Transverse colon (tissue), 4 donors: ENCODE measurements around the gene ENDOV. TPM values are rescaled to one million over a fixed set of nuclear protein-coding genes. Genes with fewer than 3 reads are reported as not detected.

Experiments
- DNase-seq: peaks from one replicate; pipeline ENCODE4 v3.0.0-alpha.2; 2019
- H3K27ac ChIP-seq, 4 donors: fragments of 200-600 bp; sonication (generic); 2 replicates each; pipeline ENCODE4 v1.5.1; 2016 to 2018; ENCODE audit warnings: inconsistent platforms in 4 of 4
- H3K27me3 ChIP-seq: fragments of 200-600 bp; sonication (generic); 2 replicates; pipeline ENCODE4 v1.5.1; 2017; ENCODE audit warnings: inconsistent platforms
- H3K36me3 ChIP-seq, 4 donors: fragments of 200-600 bp; sonication (generic); 2 replicates each; pipeline ENCODE4 v1.5.1; 2017 to 2019; ENCODE audit warnings: inconsistent platforms in 4 of 4
- H3K4me1 ChIP-seq, 4 donors: fragments of 200-600 bp; sonication (generic); 2 replicates each; pipeline ENCODE4 v1.5.1; 2017 to 2020; ENCODE audit warnings: inconsistent platforms in 4 of 4
- H3K4me3 ChIP-seq, 4 donors: fragments of 200-600 bp; sonication (generic); 1 replicate in 1 of 4; 2 replicates in 3 of 4; pipeline versions ENCODE4 v1.5.1 to v1.6.1; 2017 to 2019; ENCODE audit warnings: inconsistent platforms in 4 of 4
- H3K9me3 ChIP-seq, 2 donors: fragments of 200-600 bp; sonication (generic); 2 replicates each; pipeline ENCODE4 v1.5.1; 2017 to 2019; ENCODE audit warnings: inconsistent platforms in 2 of 2
- CTCF ChIP-seq, 5 experiments: fragments of 200-600 bp in 3 of 5; fragments of 450-650 bp in 2 of 5; sonication (generic) in 3 of 5; IDR thresholded peaks; 1 replicate in 2 of 5; 2 replicates in 3 of 5; pipeline ENCODE4 v1.5.1; 2016 to 2017; ENCODE audit warnings: antibody characterized with exemption in 5 of 5, inconsistent platforms in 3 of 5, mild to moderate bottlenecking in 2 of 5, moderate library complexity in 1 of 5
- EP300 ChIP-seq: sonication (generic); formaldehyde crosslinking; IDR thresholded peaks from one replicate; pipeline ENCODE4 v1.6.1; 2017; ENCODE audit warnings: antibody characterized with exemption, low read depth
- POLR2A ChIP-seq: fragments of 450-650 bp; IDR thresholded peaks from one replicate; pipeline ENCODE4 v1.6.1; 2016; ENCODE audit warnings: antibody characterized with exemption, mild to moderate bottlenecking, moderate library complexity
- POLR2AphosphoS5 ChIP-seq, 3 donors: sonication (generic); formaldehyde crosslinking; IDR thresholded peaks; one replicate each; pipeline ENCODE4 v1.6.1; 2016; ENCODE audit warnings: antibody characterized with exemption in 3 of 3
- WGBS, 2 donors: methylation state at CpG; one replicate each; pipeline ENCODE4 v1.1.5; 2018; ENCODE audit warnings: low coverage in 1 of 2; 5-methylcytosine and 5-hydroxymethylcytosine counted together
- in situ Hi-C, 4 donors: fragments of 200-750 bp; cut with MboI; loops; one replicate each; pipeline versions ENCODE4 v1.15.0 to v1.15.1; 2017; ENCODE audit warnings: low sequenced_read_pairs in 3 of 4, low pct_ligation_motif_present in 1 of 4, low pct_unique_long_range_greater_than_20kb in 1 of 4
- intact Hi-C: fragments of 100-400 bp; cut with DNase I; formaldehyde crosslinking; loops from one replicate; pipeline ENCODE4 v1.15.1; 2023; ENCODE audit warnings: low total_unique reads
- total RNA-seq, 4 donors: library from RNA; depleted of rRNA; stranded (reverse); fragments of >200 nt; gene quantifications; one replicate each; pipeline ENCODE4 v1.1.0, GENCODE V29; 2016

The ENDOV gene
- total RNA-seq, 4 donors from 2014 or later: 14.9 to 26.9 (median 19.9) TPM

- no peak for DNase-seq
- WGBS, 2 donors: 98% methylated on average over 4 of the region's 4 CpGs; no CpG with 5 or more reads in 1 of the 2 donors
- Histone ChIP-seq H3K4me1 (peaks cover 0 to 19% (median 18%) of the 10 kb centered on the region in 4 donors), H3K27me3 (peaks cover 87% of the 10 kb centered on the region), H3K4me3 (no peak overlapping the region), H3K36me3 (no peaks in the 10 kb centered on the region), H3K27ac (no peak overlapping the region), H3K9me3 (no peaks in the 10 kb centered on the region)
- intact Hi-C loops (no loop called here), in situ Hi-C loops (no loop called here)
- TF ChIP-seq POLR2AphosphoS5 (IDR thresholded peaks at IDR 0.05) (no peak), POLR2A (no peak), CTCF (IDR thresholded peaks at IDR 0.05) (no peak), EP300 (no peak)
These were observed 67.0 kb downstream of the ENDOV start for GRCh38 chr17:80482058-80482318.

DNA sequence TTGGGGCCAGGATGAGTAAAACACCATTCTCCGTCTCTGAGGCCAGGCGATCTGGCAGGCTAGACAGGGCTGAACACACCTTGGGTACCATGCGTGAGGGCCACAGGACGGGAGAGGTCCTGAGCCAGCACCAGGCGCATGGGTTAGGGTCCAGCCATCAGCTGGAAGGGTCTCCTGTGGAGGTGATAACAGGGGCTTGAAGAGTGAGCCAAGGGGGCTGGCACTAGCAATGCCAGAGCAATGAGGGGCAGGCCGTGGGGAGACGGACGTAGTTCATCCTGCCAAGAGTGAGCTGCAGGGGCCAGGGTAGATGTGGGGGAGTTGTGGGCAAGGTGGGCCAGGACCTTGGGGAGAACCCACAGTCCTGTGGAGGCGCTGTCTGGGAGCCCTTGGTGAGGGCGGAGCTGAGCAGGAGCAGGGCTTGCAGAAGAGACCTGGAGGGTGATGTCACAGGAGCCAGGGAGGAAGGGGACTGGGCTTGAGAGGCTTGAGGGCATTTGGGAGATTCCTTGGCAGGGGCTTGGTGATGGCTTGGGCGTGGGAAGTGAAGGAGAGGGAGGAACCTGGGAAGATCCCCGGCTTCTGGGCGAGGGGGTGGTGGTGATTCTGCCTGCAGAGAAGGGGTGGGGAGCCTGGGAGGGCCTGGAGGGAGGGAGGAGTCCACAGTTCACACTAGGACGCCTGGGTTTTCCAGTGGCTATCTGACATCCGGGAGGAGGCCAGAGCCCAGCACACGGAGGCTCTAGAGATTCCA is 67.8 kb downstream of the ENDOV start:
- no peaks in the 10 kb centered on the region for H3K9me3 ChIP-seq
- in situ Hi-C loops (no loop called here), intact Hi-C loops (no loop called here)
- TF ChIP-seq CTCF (IDR thresholded peaks at IDR 0.05) (no peak), EP300 (no peak), POLR2AphosphoS5 (IDR thresholded peaks at IDR 0.05) (no peak), POLR2A (no peak)
- H3K27ac ChIP-seq: no peak overlapping the region
- WGBS, 2 donors: 58 to 63% methylated on average over 10 to 16 of the region's 16 CpGs
- no peaks in the 10 kb centered on the region for H3K36me3 ChIP-seq
- peaks cover 85% of the 10 kb centered on the region for H3K27me3 ChIP-seq
- peaks cover 0 to 11% (median 10%) of the 10 kb centered on the region in 4 donors for H3K4me1 ChIP-seq
- H3K4me3 ChIP-seq: no peak overlapping the region
- DNase-seq: no peak

- in situ Hi-C loops (no loop called here), intact Hi-C loops (no loop called here)
- Histone ChIP-seq H3K27me3 (peaks cover 63% of the 10 kb centered on the region), H3K36me3 (no peaks in the 10 kb centered on the region), H3K4me1 (no peaks in the 10 kb centered on the region), H3K4me3 (no peak overlapping the region), H3K9me3 (no peaks in the 10 kb centered on the region), H3K27ac (no peak overlapping the region)
- TF ChIP-seq EP300 (no peak), POLR2AphosphoS5 (IDR thresholded peaks at IDR 0.05) (no peak), POLR2A (no peak), CTCF (IDR thresholded peaks at IDR 0.05) (no peak)
- no peak for DNase-seq
- WGBS, 2 donors: 67% methylated on average over 9 of the region's 10 CpGs; no CpG with 5 or more reads in 1 of the 2 donors
These were observed 70.9 kb downstream of the ENDOV start for GRCh38 chr17:80485846-80486245.

DNA sequence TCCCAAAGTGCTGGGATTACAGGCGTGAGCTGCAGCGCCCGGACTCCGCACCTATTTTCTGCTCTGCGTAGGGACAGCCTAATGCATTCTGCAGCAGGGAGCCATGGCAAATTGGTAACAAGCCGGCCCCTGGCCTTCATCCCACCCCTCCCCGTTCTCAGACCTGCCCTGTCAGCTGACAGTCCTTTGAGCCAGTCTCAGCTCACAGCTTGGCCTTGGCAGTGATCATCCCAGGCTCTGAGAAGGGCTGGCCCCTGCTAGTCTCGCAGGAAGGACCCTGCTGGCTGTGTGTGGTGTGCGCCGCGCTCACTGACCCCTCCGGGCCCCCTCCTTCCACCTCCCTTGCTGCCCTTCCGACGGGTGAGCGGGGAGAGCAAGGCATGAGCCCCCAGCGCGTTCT is 71.7 kb downstream of the ENDOV start:
- no peak for DNase-seq
- no peaks in the 10 kb centered on the region for H3K36me3 ChIP-seq
- H3K4me1 ChIP-seq: no peaks in the 10 kb centered on the region
- intact Hi-C loops (no loop called here), in situ Hi-C loops (no loop called here)
- TF ChIP-seq POLR2A (no peak), POLR2AphosphoS5 (IDR thresholded peaks at IDR 0.05) (no peak), CTCF (IDR thresholded peaks at IDR 0.05) (no peak), EP300 (no peak)
- WGBS, 2 donors: 52% methylated on average over 17 of the region's 17 CpGs; no CpG with 5 or more reads in 1 of the 2 donors
- H3K27ac ChIP-seq: no peak overlapping the region
- H3K4me3 ChIP-seq: no peak overlapping the region
- peaks cover 59% of the 10 kb centered on the region for H3K27me3 ChIP-seq
- no peaks in the 10 kb centered on the region for H3K9me3 ChIP-seq
